ENCODE measurements around the gene MAT2A.

DNA sequence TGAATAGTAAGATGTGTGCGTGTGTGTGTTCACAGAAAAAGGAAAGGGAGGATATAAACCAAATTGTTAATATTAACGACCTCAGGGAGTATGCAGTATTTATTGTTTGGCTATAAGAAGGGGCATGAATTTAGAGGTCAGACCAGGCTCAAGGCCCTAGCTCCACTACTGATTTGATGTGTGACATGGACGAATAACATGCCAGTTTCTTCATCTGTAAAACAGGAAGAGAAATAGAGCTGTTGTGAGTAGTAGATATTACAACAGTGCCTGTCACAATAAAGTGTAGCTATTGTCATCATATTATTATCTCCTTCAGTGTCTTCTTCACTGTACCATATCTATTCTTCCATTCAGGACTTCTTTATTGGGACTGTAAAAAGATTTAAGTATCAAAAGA, 4.1 kb upstream of the MAT2A start:
- TF ChIP-seq EP300 (IDR thresholded peaks at IDR 0.05): no peak
- TF ChIP-seq, protein P1, sequence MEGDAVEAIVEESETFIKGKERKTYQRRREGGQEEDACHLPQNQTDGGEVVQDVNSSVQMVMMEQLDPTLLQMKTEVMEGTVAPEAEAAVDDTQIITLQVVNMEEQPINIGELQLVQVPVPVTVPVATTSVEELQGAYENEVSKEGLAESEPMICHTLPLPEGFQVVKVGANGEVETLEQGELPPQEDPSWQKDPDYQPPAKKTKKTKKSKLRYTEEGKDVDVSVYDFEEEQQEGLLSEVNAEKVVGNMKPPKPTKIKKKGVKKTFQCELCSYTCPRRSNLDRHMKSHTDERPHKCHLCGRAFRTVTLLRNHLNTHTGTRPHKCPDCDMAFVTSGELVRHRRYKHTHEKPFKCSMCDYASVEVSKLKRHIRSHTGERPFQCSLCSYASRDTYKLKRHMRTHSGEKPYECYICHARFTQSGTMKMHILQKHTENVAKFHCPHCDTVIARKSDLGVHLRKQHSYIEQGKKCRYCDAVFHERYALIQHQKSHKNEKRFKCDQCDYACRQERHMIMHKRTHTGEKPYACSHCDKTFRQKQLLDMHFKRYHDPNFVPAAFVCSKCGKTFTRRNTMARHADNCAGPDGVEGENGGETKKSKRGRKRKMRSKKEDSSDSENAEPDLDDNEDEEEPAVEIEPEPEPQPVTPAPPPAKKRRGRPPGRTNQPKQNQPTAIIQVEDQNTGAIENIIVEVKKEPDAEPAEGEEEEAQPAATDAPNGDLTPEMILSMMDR (IDR thresholded peaks at IDR 0.05): no peak
- TF ChIP-seq POLR2A (IDR thresholded peaks at IDR 0.05): no peak
- TF ChIP-seq POLR2AphosphoS5 (IDR thresholded peaks at IDR 0.05): no peak

All from upper lobe of left lung (tissue), 4 donors.